Measurements from ENCODE around the gene SAMD4A. TPM values are rescaled to one million over a fixed set of nuclear protein-coding genes. Genes with fewer than 3 reads are reported as not detected.

Gene SAMD4A
- total RNA-seq, 1 donor from 2014 or later: 30.6 TPM

- Histone ChIP-seq H3K4me3 (no peak overlapping the region), H3K27me3 (ENCODE audit: low read depth) (no peaks in the 10 kb centered on the region), H3K9me3 (no peaks in the 10 kb centered on the region), H3K27ac (no peak overlapping the region), H3K36me3 (peaks cover 19% of the 10 kb centered on the region), H3K4me1 (no peaks in the 10 kb centered on the region)
- ATAC-seq: no peak
- no peak for DNase-seq
- TF ChIP-seq CTCF (IDR thresholded peaks at IDR 0.05): no peak
- intact Hi-C loops (cut with DNase I): no loop called here
These were observed 33.8 kb upstream of the SAMD4A start for GRCh38 chr14:54533100-54533499.

DNA sequence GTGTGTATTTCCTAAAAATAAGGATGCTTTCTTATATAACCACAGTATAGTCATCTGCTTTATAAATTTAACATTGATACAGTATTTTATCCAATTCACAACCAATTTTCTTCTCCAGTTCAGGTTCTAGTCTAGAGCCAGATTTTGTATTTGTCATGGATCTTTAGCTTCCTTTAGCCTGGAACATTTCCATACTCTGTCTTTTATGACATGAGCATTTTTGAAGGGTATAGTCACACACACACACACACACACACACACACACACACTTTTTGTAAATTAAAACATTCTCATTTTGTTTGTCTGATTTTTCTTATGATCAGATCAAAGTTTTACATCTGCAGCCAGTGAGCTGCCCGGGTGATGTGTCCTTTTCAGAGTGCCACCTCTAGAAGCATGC lies 31.8 kb upstream of the SAMD4A start:
- Histone ChIP-seq H3K36me3 (peaks cover 33% of the 10 kb centered on the region), H3K27ac (no peak overlapping the region), H3K9me3 (no peaks in the 10 kb centered on the region), H3K27me3 (ENCODE audit: low read depth) (no peaks in the 10 kb centered on the region), H3K4me3 (no peak overlapping the region), H3K4me1 (no peaks in the 10 kb centered on the region)
- ATAC-seq (no peak), DNase-seq (no peak)
- no peak for TF ChIP-seq CTCF (IDR thresholded peaks at IDR 0.05)
- intact Hi-C loops (cut with DNase I): no loop called here

DNA sequence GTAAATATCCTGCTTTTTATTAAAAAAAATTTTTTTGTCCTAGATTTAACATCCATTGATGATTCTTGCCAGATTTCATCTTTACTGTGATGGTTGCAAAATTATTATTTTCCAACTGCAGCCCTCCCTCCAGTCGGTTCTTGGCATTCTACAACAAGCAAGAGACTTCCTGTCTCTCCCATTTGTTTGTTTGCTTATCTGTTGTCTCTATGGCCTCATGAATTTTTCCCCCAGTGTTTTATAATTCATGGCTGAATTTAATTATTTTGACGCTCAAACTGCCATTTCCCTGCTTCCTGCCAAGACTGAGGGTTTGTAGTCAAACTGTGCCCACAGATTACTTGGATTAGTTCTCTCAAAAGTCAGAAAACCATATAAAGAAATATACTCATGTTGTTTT lies 31.3 kb upstream of the SAMD4A start:
- no peak overlapping the region for H3K4me3 ChIP-seq
- peaks cover 32% of the 10 kb centered on the region for H3K36me3 ChIP-seq
- no peak for DNase-seq
- ATAC-seq: no peak
- intact Hi-C loops (cut with DNase I): no loop called here
- no peak overlapping the region for H3K27ac ChIP-seq
- H3K9me3 ChIP-seq: no peaks in the 10 kb centered on the region
- no peak for TF ChIP-seq CTCF (IDR thresholded peaks at IDR 0.05)
- H3K4me1 ChIP-seq: no peaks in the 10 kb centered on the region
- H3K27me3 ChIP-seq (ENCODE audit: low read depth): no peaks in the 10 kb centered on the region

DNA sequence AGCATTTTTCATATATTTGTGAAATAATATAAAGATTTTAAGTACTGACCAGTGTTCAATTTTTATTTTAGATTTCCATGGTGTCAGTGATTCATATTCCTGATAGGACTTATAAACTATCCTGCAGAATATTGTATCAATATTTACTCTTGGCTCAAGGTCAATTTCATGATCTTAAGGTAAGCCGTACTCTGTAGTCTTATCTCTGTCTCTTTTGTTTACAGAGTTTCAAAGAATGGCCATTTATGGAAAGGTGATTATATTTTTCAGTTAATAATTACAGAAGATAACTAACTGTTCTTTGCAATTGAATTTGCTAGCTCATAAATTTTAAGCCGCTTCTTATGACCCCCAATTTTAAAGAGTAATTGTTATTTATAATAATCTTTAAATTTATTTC lies 29.3 kb upstream of the SAMD4A start:
- Histone ChIP-seq H3K4me1 (no peaks in the 10 kb centered on the region), H3K27ac (no peak overlapping the region), H3K27me3 (ENCODE audit: low read depth) (no peaks in the 10 kb centered on the region), H3K36me3 (peaks cover 24% of the 10 kb centered on the region), H3K4me3 (no peak overlapping the region), H3K9me3 (no peaks in the 10 kb centered on the region)
- no peak for TF ChIP-seq CTCF (IDR thresholded peaks at IDR 0.05)
- intact Hi-C loops (cut with DNase I): no loop called here
- ATAC-seq: no peak
- no peak for DNase-seq

DNA sequence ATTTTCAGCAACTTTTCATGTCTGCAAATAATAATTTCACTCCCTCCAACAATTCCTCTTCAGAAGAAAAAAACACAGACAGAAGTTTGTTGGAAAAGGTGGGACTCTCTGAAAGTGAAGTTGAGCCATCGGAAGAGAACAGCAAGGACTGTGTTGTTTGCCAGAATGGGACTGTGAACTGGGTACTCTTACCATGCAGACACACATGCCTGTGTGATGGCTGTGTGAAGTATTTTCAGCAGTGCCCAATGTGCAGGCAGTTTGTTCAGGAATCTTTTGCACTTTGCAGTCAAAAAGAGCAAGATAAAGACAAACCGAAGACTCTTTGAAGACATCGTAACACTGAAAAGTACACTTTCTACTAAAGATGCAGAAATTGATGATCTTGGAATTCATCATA lies 28.9 kb upstream of the SAMD4A start:
- no peak for ATAC-seq
- H3K27me3 ChIP-seq (ENCODE audit: low read depth): no peaks in the 10 kb centered on the region
- no peak for TF ChIP-seq CTCF (IDR thresholded peaks at IDR 0.05)
- no peak overlapping the region for H3K27ac ChIP-seq
- intact Hi-C loops (cut with DNase I): no loop called here
- no peaks in the 10 kb centered on the region for H3K4me1 ChIP-seq
- H3K36me3 ChIP-seq: peaks cover 24% of the 10 kb centered on the region
- DNase-seq: no peak
- no peaks in the 10 kb centered on the region for H3K9me3 ChIP-seq
- no peak overlapping the region for H3K4me3 ChIP-seq

DNA sequence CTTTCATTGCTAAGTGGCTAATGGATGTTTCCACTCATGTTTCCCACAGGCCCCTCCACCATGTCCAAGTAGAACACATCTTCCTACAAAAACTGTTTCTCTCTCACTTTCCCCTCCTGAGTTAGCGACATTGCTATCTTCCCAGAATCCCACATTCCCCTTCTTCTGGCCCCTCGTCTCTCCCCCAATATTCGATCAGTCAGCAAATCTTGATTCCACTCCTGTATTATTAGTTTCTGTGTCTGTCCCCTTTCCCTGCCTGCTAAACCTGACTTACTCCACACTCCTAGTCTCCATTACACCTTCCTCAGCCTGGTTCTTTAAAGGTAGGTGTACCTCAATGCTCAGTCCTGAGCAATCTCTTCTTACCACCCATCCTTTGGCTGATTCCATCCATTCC lies 19.3 kb upstream of the SAMD4A start:
- H3K9me3 ChIP-seq: no peaks in the 10 kb centered on the region
- no peak overlapping the region for H3K4me3 ChIP-seq
- no peak for TF ChIP-seq CTCF (IDR thresholded peaks at IDR 0.05)
- ATAC-seq: no peak
- H3K4me1 ChIP-seq: no peaks in the 10 kb centered on the region
- H3K27ac ChIP-seq: no peak overlapping the region
- intact Hi-C loops (cut with DNase I): no loop called here
- DNase-seq: no peak
- H3K36me3 ChIP-seq: no peaks in the 10 kb centered on the region
- H3K27me3 ChIP-seq (ENCODE audit: low read depth): no peaks in the 10 kb centered on the region

Measured in lower lobe of right lung (tissue), 2 donors.